ENCODE measurements around the gene PCYT2.

The PCYT2 gene

DNA sequence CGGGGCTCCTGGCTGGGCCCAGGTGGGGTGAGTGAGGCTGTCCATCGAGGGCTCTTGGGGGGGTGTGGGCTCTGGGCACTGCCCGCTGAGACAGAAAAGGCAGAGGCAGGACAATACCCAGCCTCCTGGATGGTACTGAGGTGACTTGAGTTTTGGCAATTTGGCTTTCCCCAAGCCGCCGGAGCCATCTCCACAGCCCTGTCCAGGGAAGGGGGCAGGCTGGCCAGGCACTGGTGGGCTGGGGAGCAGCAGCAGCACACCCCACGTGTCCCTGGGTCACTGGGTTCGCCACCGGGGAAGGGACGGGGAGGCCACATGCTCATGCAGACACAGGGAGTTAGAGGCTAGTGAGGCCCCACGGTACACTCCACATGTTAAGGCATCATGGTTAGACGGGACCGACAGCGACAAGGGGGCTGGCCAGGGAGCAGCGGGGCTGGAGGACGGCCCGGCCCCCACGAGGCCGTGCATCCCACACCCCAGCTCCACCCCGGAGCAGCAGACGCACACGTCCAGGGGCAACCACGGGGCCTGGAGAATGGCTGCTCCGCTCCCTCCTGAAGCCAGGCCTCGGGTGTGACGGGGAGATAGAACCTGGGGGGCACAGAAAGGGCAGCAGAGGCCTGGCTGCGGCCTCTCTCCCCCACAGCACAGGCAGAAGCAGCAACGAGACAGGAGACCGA is 43.1 kb downstream of the PCYT2 start:
- Histone ChIP-seq H3K27ac (peak overlapping the region; percentile 50), H3K36me3 (replicated peaks) (peaks cover 24% of the 10 kb centered on the region), H3K4me3 (ENCODE audit: low read depth, low read length) (no peak overlapping the region), H3K27me3 (replicated peaks) (no peaks in the 10 kb centered on the region)
- in situ Hi-C loops (cut with HindIII; ENCODE audit: low pct_ligation_motif_present, low sequenced_read_pairs) = no loop called here
- TF ChIP-seq, protein P1, sequence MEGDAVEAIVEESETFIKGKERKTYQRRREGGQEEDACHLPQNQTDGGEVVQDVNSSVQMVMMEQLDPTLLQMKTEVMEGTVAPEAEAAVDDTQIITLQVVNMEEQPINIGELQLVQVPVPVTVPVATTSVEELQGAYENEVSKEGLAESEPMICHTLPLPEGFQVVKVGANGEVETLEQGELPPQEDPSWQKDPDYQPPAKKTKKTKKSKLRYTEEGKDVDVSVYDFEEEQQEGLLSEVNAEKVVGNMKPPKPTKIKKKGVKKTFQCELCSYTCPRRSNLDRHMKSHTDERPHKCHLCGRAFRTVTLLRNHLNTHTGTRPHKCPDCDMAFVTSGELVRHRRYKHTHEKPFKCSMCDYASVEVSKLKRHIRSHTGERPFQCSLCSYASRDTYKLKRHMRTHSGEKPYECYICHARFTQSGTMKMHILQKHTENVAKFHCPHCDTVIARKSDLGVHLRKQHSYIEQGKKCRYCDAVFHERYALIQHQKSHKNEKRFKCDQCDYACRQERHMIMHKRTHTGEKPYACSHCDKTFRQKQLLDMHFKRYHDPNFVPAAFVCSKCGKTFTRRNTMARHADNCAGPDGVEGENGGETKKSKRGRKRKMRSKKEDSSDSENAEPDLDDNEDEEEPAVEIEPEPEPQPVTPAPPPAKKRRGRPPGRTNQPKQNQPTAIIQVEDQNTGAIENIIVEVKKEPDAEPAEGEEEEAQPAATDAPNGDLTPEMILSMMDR (IDR thresholded peaks at IDR 0.05; ENCODE audit: low read depth, low read length, missing control alignments) = no peak
- peak; percentile 2 for DNase-seq

DNA sequence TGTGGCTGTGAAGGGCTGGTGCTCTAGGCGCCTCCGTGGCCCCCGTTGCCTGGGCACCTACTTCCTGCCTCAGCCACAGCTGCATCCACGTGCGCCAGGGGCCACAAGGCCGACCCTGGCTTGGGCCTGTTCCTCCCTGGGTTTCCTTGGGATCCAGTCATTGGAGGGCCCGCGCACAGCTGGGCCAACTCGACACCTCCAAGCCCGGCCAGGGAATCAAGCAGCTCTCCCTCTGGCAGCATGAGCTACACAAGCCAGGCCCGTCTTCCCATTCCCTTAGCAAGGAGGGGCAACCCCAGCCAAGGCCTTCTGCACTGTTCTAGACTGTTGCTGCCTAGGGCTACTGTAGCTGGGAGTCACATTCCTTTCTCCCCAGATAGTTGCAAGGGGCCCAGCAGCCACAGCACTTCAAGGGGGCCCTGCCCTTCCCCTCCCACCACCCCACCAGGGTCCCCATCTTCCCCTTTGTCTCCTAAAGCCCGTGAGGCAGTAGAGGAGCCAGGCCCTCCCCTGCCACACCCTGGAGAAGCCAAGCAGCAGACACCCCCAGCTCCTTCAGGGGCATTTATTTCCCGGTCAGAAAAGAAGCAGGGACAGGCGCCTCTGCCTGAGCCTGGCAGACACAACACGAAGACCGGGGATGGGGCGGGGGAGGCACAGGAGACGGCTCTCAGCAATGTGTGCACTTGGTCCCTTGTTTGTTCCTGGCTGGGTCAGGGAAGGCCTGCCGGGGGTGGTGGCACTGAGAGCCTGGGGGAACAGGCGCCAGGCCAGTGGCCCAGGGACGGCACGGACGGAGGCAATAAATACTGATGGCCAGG is 43.8 kb downstream of the PCYT2 start:
- Histone ChIP-seq H3K4me3 (ENCODE audit: low read depth, low read length) (no peak overlapping the region), H3K27ac (no peak overlapping the region), H3K36me3 (replicated peaks) (peaks cover 24% of the 10 kb centered on the region), H3K27me3 (replicated peaks) (no peaks in the 10 kb centered on the region)
- TF ChIP-seq, protein P1 (IDR thresholded peaks at IDR 0.05; ENCODE audit: low read depth, low read length, missing control alignments) = no peak
- DNase-seq = peak; percentile 19
- in situ Hi-C loops (cut with HindIII; ENCODE audit: low pct_ligation_motif_present, low sequenced_read_pairs) = no loop called here

DNA sequence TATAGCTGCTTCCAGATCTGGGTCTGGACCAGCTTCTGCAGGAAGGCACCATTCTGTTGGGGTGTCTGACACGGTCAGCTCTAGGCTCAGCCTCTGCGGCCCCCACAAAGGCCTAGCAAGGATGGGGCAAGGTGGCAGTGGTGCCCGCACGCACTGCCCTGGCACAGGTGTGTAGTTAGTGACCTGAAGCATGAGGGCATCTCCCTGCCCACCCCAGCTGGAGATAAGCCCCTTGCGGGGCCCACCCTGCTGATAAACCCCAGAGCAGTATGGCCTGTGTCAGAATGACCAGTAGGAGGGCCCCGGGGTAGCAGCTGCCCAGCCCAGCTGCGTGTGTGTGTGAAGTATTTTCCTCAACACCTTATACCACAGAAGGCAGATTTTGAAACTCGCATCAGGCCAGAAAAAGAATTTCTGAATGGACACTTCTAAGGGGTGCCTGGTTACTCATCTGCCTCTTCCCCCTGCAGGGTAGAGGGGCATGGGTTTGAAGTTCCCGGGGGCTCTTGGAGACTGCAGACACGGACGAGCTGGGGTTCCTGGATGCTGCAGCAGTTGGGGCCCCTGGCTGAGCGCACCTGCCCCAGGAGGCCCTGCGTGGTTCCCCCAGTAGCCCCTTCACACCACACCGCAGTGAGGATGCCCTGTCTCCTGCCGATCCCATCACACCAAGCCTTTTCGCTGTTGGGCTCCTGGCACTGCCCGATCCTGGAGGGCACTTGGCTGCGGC is 44.6 kb downstream of the PCYT2 start:
- DNase-seq = peak; percentile 4
- no peak overlapping the region for H3K4me3 ChIP-seq (ENCODE audit: low read depth, low read length)
- TF ChIP-seq, protein P1 (IDR thresholded peaks at IDR 0.05; ENCODE audit: low read depth, low read length, missing control alignments) = peak; percentile 12
- peaks cover 24% of the 10 kb centered on the region for H3K36me3 ChIP-seq (replicated peaks)
- in situ Hi-C loops (cut with HindIII; ENCODE audit: low pct_ligation_motif_present, low sequenced_read_pairs) = no loop called here
- no peaks in the 10 kb centered on the region for H3K27me3 ChIP-seq (replicated peaks)
- H3K27ac ChIP-seq = no peak overlapping the region

DNA sequence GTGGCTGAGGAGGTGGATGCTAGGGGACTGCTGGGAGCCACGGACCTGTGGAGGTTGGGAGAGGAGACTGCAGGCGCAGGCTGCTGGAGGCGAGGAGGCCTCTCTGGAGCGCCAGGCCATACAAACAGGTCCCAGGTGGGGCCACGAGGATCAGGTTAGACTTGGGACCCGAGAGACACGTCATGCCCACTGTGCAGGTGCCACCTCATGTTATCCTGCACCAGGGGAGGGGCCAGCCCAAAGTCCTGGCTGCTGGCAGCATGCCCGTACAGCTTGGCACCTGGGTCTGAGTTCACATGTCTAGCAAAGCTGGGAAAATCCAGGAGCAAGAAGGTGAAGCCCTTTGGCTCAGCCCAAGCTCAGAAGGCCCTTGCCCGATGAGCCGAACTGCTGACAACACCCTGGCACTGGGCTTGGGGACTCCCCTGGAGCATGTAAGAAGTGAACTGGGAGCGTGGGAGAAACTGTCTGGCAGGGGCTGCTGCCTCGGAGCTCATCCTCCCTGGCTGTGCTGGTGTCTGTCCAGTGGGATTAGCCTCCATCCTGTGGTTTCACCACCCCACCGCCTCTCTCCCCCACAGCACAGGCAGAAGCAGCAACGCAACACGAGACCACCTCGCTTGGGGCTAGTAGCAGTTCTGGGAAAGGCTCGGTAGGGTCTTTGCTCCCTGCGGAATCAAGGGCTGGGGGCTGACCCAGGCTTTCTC is 45.3 kb downstream of the PCYT2 start:
- Histone ChIP-seq H3K36me3 (replicated peaks) (peaks cover 24% of the 10 kb centered on the region), H3K4me3 (ENCODE audit: low read depth, low read length) (no peak overlapping the region), H3K27me3 (replicated peaks) (no peaks in the 10 kb centered on the region), H3K27ac (no peak overlapping the region)
- in situ Hi-C loops (cut with HindIII; ENCODE audit: low pct_ligation_motif_present, low sequenced_read_pairs) = no loop called here
- TF ChIP-seq, protein P1 (IDR thresholded peaks at IDR 0.05; ENCODE audit: low read depth, low read length, missing control alignments) = no peak
- DNase-seq = no peak

DNA sequence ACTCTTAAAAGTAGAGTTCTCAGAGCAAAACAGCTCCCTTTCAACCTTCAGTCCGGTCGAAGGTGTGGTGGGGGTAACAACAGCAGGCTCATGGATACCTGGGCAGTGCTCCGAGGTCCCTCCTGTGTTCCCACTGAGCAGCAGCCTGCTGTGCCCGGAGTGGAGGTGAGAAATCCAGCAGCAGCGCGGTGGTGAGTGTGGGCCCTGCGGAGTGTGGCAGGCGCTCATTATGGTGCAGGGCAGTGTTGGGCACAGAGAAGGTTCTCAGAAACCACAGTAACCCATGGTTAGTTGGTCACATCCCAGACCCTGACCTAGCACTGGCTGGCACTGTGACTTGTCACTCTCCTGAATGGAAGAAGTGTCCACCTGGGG is 45.9 kb downstream of the PCYT2 start:
- DNase-seq = no peak
- Histone ChIP-seq H3K27me3 (replicated peaks) (no peaks in the 10 kb centered on the region), H3K36me3 (replicated peaks) (peaks cover 21% of the 10 kb centered on the region), H3K4me3 (ENCODE audit: low read depth, low read length) (no peak overlapping the region), H3K27ac (no peak overlapping the region)
- TF ChIP-seq, protein P1 (IDR thresholded peaks at IDR 0.05; ENCODE audit: low read depth, low read length, missing control alignments) = no peak
- in situ Hi-C loops (cut with HindIII; ENCODE audit: low pct_ligation_motif_present, low sequenced_read_pairs) = no loop called here
